ENCODE measurements around the gene UCK1.
"Not testable (repeated sequence)": the region's sequence is repeated elsewhere in the genome, so short reads cannot be mapped to it uniquely, and the experiment has no call there.

DNA sequence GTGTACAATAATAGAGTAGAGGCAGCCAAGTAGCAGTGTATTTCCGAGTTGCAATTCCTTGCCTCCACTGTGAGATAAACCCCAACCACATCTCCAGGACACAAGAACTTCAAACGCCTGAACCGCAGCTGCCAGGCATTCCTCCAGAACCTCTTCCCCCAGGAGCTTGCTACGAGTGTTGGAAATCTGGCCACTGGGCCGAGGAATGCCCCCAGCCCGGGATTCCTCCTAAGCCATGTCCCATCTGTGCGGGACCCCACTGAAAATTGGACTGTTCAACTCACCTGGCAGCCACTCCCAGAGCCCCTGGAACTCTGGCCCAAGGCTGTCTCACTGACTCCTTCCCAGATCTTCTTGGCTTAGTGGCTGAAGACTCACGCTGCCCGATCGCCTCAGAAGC, 18.1 kb upstream of the UCK1 start:
- TF ChIP-seq, protein P1, sequence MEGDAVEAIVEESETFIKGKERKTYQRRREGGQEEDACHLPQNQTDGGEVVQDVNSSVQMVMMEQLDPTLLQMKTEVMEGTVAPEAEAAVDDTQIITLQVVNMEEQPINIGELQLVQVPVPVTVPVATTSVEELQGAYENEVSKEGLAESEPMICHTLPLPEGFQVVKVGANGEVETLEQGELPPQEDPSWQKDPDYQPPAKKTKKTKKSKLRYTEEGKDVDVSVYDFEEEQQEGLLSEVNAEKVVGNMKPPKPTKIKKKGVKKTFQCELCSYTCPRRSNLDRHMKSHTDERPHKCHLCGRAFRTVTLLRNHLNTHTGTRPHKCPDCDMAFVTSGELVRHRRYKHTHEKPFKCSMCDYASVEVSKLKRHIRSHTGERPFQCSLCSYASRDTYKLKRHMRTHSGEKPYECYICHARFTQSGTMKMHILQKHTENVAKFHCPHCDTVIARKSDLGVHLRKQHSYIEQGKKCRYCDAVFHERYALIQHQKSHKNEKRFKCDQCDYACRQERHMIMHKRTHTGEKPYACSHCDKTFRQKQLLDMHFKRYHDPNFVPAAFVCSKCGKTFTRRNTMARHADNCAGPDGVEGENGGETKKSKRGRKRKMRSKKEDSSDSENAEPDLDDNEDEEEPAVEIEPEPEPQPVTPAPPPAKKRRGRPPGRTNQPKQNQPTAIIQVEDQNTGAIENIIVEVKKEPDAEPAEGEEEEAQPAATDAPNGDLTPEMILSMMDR (conservative IDR thresholded peaks at IDR 0.05): not testable (repeated sequence)
- TF ChIP-seq EZH2 (IDR thresholded peaks at IDR 0.05; ENCODE audit: low read depth): not testable (repeated sequence)
